ENCODE data around the gene ARHGAP6. TPM values are rescaled to one million over a fixed set of nuclear protein-coding genes. Genes with fewer than 3 reads are reported as not detected.
A peak's percentile ranks its signal among the peaks of the same experiment; 100 is the strongest.

The ARHGAP6 gene
- total RNA-seq, 1 experiment from 2014 or later, result 0.10 TPM

GRCh38 chrX:11111037-11111851, 554.5 kb downstream of the ARHGAP6 start, which contains the start of gene HCCS:
Gene HCCS, plus strand, starts transcription at chrX:11111332. Its CDS starts 729 bp downstream, at chrX:11112061.
- Histone ChIP-seq H3K27me3 (ENCODE audit: insufficient read depth, low read length) (no peaks in the 10 kb centered on the region), H3K9me3 (ENCODE audit: control insufficient read depth in 1 of 2, insufficient read depth in 1 of 2, low read depth in 1 of 2, low read length in 2 of 2) (no peaks in the 10 kb centered on the region), H3K79me2 (ENCODE audit: insufficient read depth, low read length) (peaks cover 44% of the 10 kb centered on the region), H4K20me1 (ENCODE audit: insufficient read depth) (no peaks in the 10 kb centered on the region), H3K4me3 (replicated peaks in 1 of 2; ENCODE audit: low read depth in 1 of 2, low read length in 2 of 2) (peak within 1 kb of the TSS; percentile 73 to 74), H3K4me2 (ENCODE audit: low read length) (peak within 1 kb of the TSS; percentile 79), H3K27ac (ENCODE audit: low read depth, low read length) (peak within 1 kb of the TSS; percentile 60), H3K9ac (ENCODE audit: low read length) (peak within 1 kb of the TSS; percentile 94), H3K9me2 (ENCODE audit: insufficient read depth) (no peaks in the 10 kb centered on the region), H3K4me1 (ENCODE audit: control insufficient read depth in 1 of 2, insufficient read depth in 2 of 2, low read length in 2 of 2) (peaks cover 2 to 13% of the 10 kb centered on the region in 2 experiments; a peak in 2 of 4 replicates), H2AFZ (ENCODE audit: low read depth, low read length, poor library complexity, severe bottlenecking) (no peak within 1 kb of the TSS), H3K36me3 (ENCODE audit: control insufficient read depth in 1 of 2, insufficient read depth in 2 of 2, low read length in 2 of 2) (peaks cover 16 to 24% of the 10 kb centered on the region in 2 experiments)
- ATAC-seq (peak; percentile 94), DNase-seq (ENCODE audit: low read depth, low spot score) (peak; percentile 54)
- ChIA-PET CTCF (no interaction called here), POLR2A (no interaction called here), RAD21 (ENCODE audit: low non-redundant PET in 1 of 2, low total read pairs in 2 of 2, uncharacterized antibody in 2 of 2, unreplicated experiment in 2 of 2) (no interaction called here)
- TSS peak; percentile 51 for BruUV-seq (replicated peaks)
- intact Hi-C loops (cut with micrococcal nuclease), result no loop called here
- TF ChIP-seq POLR2A (IDR thresholded peaks at IDR 0.05; ENCODE audit: borderline replicate concordance, extremely low read depth, insufficient read depth, insufficient read length) (peak; percentile 31), CTCF (IDR thresholded peaks at IDR 0.05 in 2 of 3, conservative IDR thresholded peaks at IDR 0.05 in 1 of 3; ENCODE audit: borderline replicate concordance in 1 of 3, insufficient read depth in 1 of 3, low read depth in 2 of 3, low read length in 2 of 3) (no peak), SRF (IDR thresholded peaks at IDR 0.05; ENCODE audit: low read depth) (no peak), ZNF274 (IDR thresholded peaks at IDR 0.05; ENCODE audit: low read depth, low read length) (no peak), MAX (IDR thresholded peaks at IDR 0.05) (no peak), ZFX (IDR thresholded peaks at IDR 0.05) (0 out of 2 replicates have a peak, but pooled peaks have one; percentile 22), SIN3A (IDR thresholded peaks at IDR 0.05; ENCODE audit: low read depth) (peak; percentile 41; the same call in 1 of the 2 replicates), ZBTB33 (IDR thresholded peaks at IDR 0.05; ENCODE audit: extremely low read depth, insufficient replicate concordance, low read length) (no peak), CBX3 (IDR thresholded peaks at IDR 0.05; ENCODE audit: low read depth) (no peak), EGR1 (IDR thresholded peaks at IDR 0.05; ENCODE audit: low read depth) (peak; percentile 50; the same call in 1 of the 2 replicates), SP1 (IDR thresholded peaks at IDR 0.05; ENCODE audit: low read depth) (peak; percentile 35), POLR2AphosphoS5 (IDR thresholded peaks at IDR 0.05; ENCODE audit: low read depth, low read length) (peak; percentile 66; the same call in 1 of the 2 replicates), CEBPB (IDR thresholded peaks at IDR 0.05; ENCODE audit: low read depth) (no peak)

Measured in HCT116 (cell line).